SH-SY5Y (cell line): Measurements from ENCODE around the gene AP1G1.

Experiments
- GATA2 ChIP-seq: IDR thresholded peaks from 2 replicates; pipeline ENCODE4 v1.6.1; 2011; ENCODE audit warnings: mild to moderate bottlenecking, low read depth, low read length
- GATA3 ChIP-seq: IDR thresholded peaks from 2 replicates; pipeline ENCODE4 v1.6.1; 2011; ENCODE audit warnings: low read depth, mild to moderate bottlenecking, low read length, moderate library complexity

DNA sequence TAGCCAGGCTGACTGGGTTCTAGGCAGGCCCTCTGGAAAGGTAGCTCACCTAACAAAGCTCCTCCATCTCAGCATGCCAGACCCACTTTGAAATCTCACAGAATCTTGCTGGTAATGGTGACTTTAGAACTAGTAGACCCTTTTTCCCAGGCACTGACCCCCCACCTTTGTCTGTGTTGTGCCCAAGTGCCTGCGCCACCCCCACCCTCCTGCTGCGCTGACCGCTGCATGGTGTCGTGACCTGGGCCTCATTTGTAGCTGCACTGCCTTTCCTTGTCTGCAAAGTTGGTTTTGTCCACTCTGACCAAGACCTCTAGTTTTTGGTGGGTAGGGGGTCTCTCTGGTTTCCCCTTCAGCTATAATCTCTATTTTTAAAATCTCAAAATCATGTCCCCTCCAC lies 43.9 kb upstream of the AP1G1 start:
- no peak for TF ChIP-seq GATA3
- no peak for TF ChIP-seq GATA2
